ENCODE measurements around the gene ANKRD33B. TPM values are rescaled to one million over a fixed set of nuclear protein-coding genes. Genes with fewer than 3 reads are reported as not detected.

The ANKRD33B gene
- total and polyA plus RNA-seq, 11 donors = 0.98 to 33.8 (median 4.9) TPM

DNA sequence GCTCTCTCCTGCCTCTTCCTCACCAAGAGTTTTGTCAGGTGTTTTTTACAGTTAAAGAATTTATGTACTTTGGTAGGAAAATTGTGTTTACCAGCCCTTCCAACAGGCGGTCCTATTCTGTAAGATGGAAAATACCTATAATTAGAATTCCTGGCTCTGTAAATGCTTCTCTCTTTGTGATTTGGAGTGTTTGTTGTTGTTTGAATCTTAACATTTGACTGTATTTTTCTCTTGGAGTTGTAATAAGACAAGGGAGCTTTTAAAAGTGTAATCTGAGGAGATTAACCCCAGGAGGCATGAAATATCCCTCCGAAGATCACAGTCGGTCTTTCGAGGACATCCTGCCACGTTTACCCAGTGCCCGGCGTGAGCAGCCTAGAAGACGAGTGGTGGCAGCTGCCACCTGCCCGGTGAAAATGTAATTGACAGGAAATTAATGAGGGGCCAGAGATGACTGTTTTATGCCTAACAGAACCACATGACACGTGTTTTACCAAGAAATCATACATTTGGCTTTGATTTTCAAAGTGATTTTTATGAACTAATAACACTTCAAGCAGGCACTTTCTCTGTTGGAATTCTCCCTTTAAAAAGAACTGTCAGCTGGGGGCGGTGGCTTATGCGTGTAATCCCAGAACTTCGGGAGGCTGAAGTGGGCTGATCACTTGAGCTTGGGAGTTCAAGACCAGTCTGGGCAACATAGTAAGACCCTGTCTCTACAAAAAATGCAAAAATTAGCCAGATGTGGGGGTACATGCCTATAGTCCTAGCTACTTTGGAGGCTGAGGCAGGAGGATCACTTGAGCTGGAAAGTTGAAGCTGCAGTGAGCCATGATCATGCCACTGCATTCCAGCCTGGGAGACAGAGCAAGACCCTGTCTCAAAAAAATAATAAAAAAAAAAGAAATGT lies 20.0 kb downstream of the ANKRD33B start:
- intact Hi-C loops (cut with DNase I) = no loop called here
- Histone ChIP-seq H3K4me3 (no peak overlapping the region), H3K4me1 (peaks cover 0 to 54% (median 21%) of the 10 kb centered on the region in 12 donors), H3K36me3 (no peaks in the 10 kb centered on the region), H3K27ac (peak overlapping the region in 7 of 12 donors; percentile 6 to 81 (median 23)), H3K27me3 (no peaks in the 10 kb centered on the region), H3K9me3 (peaks cover 0 to 7% (median 0%) of the 10 kb centered on the region in 12 donors)
- 39 to 57% (median 49%) methylated on average over 13 of the region's 13 CpGs for WGBS, 4 donors
- TF ChIP-seq, protein P1, sequence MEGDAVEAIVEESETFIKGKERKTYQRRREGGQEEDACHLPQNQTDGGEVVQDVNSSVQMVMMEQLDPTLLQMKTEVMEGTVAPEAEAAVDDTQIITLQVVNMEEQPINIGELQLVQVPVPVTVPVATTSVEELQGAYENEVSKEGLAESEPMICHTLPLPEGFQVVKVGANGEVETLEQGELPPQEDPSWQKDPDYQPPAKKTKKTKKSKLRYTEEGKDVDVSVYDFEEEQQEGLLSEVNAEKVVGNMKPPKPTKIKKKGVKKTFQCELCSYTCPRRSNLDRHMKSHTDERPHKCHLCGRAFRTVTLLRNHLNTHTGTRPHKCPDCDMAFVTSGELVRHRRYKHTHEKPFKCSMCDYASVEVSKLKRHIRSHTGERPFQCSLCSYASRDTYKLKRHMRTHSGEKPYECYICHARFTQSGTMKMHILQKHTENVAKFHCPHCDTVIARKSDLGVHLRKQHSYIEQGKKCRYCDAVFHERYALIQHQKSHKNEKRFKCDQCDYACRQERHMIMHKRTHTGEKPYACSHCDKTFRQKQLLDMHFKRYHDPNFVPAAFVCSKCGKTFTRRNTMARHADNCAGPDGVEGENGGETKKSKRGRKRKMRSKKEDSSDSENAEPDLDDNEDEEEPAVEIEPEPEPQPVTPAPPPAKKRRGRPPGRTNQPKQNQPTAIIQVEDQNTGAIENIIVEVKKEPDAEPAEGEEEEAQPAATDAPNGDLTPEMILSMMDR (IDR thresholded peaks at IDR 0.05) = no peak
- no peak for TF ChIP-seq POLR2A (IDR thresholded peaks at IDR 0.05)
- ATAC-seq (no peak), DNase-seq (no peak)

- H3K27ac ChIP-seq = peak overlapping the region in 1 of 12 donors; percentile 49
- intact Hi-C loops (cut with DNase I) = no loop called here
- peaks cover 0 to 12% (median 0%) of the 10 kb centered on the region in 12 donors for H3K9me3 ChIP-seq
Measured at GRCh38 chr5:10584714-10585517, 21.0 kb downstream of the ANKRD33B start.

GRCh38 chr5:10585518-10585915 lies 21.6 kb downstream of the ANKRD33B start:
- Histone ChIP-seq H3K27me3 (no peaks in the 10 kb centered on the region), H3K9me3 (peaks cover 0 to 12% (median 0%) of the 10 kb centered on the region in 12 donors), H3K4me1 (peaks cover 0 to 58% (median 30%) of the 10 kb centered on the region in 12 donors), H3K27ac (no peak overlapping the region), H3K4me3 (no peak overlapping the region), H3K36me3 (no peaks in the 10 kb centered on the region)
- 87 to 91% (median 91%) methylated on average over 5 of the region's 5 CpGs for WGBS, 4 donors
- intact Hi-C loops (cut with DNase I) = no loop called here
- TF ChIP-seq, protein P1 (IDR thresholded peaks at IDR 0.05) = no peak
- no peak for TF ChIP-seq POLR2A (IDR thresholded peaks at IDR 0.05)
- ATAC-seq = no peak
- DNase-seq = no peak

More at GRCh38 chr5:10584714-10585517, 21.0 kb downstream of the ANKRD33B start:
- no peak for ATAC-seq
- no peak for DNase-seq
- H3K4me3 ChIP-seq = no peak overlapping the region
- H3K27me3 ChIP-seq = no peaks in the 10 kb centered on the region
- H3K36me3 ChIP-seq = no peaks in the 10 kb centered on the region
- H3K4me1 ChIP-seq = peaks cover 0 to 52% (median 25%) of the 10 kb centered on the region in 12 donors
- 73 to 86% (median 83%) methylated on average over 8 of the region's 8 CpGs for WGBS, 4 donors
- no peak for TF ChIP-seq POLR2A (IDR thresholded peaks at IDR 0.05)
- TF ChIP-seq, protein P1 (IDR thresholded peaks at IDR 0.05) = no peak

GRCh38 chr5:10586008-10586407 lies 22.1 kb downstream of the ANKRD33B start:
- no peaks in the 10 kb centered on the region for H3K27me3 ChIP-seq
- H3K36me3 ChIP-seq = no peaks in the 10 kb centered on the region
- 94 to 97% (median 96%) methylated on average over 4 of the region's 4 CpGs for WGBS, 4 donors
- peaks cover 0 to 59% (median 34%) of the 10 kb centered on the region in 12 donors for H3K4me1 ChIP-seq
- TF ChIP-seq POLR2A (IDR thresholded peaks at IDR 0.05) = no peak
- TF ChIP-seq, protein P1 (IDR thresholded peaks at IDR 0.05) = no peak
- H3K9me3 ChIP-seq = peaks cover 0 to 12% (median 0%) of the 10 kb centered on the region in 12 donors
- ATAC-seq (no peak), DNase-seq (no peak)
- intact Hi-C loops (cut with DNase I) = no loop called here
- no peak overlapping the region for H3K27ac ChIP-seq
- no peak overlapping the region for H3K4me3 ChIP-seq

All from heart left ventricle (tissue), 16 donors.